ENCODE measurements around the gene FHL2.

DNA sequence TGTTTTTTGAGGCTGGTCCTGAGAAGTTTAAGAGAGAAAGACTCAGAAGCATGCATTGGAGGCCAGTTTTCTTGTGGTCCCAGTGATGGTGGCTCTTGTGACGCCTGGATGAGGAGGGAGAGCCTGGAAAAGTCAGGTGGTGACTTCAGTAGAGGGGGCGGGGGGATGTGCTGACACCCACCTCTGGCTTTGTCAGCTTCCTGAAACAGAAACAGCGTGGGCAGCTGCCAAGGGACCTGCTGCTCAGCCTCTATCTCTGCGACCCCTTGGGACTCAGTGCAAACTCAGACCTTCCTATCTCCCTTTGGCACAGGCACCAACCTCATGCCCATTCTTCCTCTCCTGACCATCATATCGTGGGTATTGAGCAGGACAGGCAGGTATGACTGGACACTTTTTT is 75.7 kb downstream of the FHL2 start:
- TF ChIP-seq, protein P1, sequence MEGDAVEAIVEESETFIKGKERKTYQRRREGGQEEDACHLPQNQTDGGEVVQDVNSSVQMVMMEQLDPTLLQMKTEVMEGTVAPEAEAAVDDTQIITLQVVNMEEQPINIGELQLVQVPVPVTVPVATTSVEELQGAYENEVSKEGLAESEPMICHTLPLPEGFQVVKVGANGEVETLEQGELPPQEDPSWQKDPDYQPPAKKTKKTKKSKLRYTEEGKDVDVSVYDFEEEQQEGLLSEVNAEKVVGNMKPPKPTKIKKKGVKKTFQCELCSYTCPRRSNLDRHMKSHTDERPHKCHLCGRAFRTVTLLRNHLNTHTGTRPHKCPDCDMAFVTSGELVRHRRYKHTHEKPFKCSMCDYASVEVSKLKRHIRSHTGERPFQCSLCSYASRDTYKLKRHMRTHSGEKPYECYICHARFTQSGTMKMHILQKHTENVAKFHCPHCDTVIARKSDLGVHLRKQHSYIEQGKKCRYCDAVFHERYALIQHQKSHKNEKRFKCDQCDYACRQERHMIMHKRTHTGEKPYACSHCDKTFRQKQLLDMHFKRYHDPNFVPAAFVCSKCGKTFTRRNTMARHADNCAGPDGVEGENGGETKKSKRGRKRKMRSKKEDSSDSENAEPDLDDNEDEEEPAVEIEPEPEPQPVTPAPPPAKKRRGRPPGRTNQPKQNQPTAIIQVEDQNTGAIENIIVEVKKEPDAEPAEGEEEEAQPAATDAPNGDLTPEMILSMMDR (conservative IDR thresholded peaks at IDR 0.05 in 1 of 2, IDR thresholded peaks at IDR 0.05 in 1 of 2; ENCODE audit: extremely low read depth in 1 of 2, insufficient read depth in 1 of 2, low read depth in 1 of 2, low read length in 2 of 2): no peak
- TF ChIP-seq EZH2 (IDR thresholded peaks at IDR 0.05; ENCODE audit: borderline replicate concordance, low read length): no peak
